ENCODE data around the gene INSYN2B. TPM values are rescaled to one million over a fixed set of nuclear protein-coding genes. Genes with fewer than 3 reads are reported as not detected.

INSYN2B gene
- total RNA-seq, 1 donor from 2014 or later = 0.12 TPM

DNA sequence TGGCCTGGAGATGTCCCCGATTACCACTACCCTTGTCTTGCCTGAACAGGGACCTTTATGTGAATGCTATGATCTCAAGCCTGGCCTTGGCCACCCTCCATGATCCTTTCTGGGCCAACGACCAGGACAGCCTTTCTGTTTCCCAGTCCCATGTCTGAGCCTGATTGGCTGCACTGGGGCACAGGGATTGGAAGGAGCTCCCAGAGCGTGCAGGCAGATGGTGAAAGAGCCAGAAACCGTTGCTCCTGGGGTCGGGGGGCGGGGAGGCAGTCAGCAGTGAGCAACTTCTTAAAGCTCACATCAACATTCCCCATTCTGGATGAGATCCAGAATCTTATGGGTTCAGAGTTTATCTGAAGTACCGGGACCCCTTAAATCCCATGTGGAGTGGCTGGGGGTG, 84.4 kb downstream of the INSYN2B start:
- DNase-seq (ENCODE audit: low spot score, unreplicated experiment) = no peak
- no peaks in the 10 kb centered on the region for H3K36me3 Mint-ChIP-seq (ENCODE audit: insufficient read depth)
- H3K4me3 Mint-ChIP-seq (ENCODE audit: low read depth) = no peak overlapping the region
- peaks cover 41% of the 10 kb centered on the region for H3K27me3 Mint-ChIP-seq
- no peaks in the 10 kb centered on the region for H3K4me1 Mint-ChIP-seq (ENCODE audit: low read depth)
- H3K9me3 Mint-ChIP-seq (ENCODE audit: low read depth) = no peaks in the 10 kb centered on the region
- TF ChIP-seq, protein P1, sequence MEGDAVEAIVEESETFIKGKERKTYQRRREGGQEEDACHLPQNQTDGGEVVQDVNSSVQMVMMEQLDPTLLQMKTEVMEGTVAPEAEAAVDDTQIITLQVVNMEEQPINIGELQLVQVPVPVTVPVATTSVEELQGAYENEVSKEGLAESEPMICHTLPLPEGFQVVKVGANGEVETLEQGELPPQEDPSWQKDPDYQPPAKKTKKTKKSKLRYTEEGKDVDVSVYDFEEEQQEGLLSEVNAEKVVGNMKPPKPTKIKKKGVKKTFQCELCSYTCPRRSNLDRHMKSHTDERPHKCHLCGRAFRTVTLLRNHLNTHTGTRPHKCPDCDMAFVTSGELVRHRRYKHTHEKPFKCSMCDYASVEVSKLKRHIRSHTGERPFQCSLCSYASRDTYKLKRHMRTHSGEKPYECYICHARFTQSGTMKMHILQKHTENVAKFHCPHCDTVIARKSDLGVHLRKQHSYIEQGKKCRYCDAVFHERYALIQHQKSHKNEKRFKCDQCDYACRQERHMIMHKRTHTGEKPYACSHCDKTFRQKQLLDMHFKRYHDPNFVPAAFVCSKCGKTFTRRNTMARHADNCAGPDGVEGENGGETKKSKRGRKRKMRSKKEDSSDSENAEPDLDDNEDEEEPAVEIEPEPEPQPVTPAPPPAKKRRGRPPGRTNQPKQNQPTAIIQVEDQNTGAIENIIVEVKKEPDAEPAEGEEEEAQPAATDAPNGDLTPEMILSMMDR (IDR thresholded peaks at IDR 0.05; ENCODE audit: unreplicated experiment) = no peak
- no peak overlapping the region for H3K27ac Mint-ChIP-seq

DNA sequence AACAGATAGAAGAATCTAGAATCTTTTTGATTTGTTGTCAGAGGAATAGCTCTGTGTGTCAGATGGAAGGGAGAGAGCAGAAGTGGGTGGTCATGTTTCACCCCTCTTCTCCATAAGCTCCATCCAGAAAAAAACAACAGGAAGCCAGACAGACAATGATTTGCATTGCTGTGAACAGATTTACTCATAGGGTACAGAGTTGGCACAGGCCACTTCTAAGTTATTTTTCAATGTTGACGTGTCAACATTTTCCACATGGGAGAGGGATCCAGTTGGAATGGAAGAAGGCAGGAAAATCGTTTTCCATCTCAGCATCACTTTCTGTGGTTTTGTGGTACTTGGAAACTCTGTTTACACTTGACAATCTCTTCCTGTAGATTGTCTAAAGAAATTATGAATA, 86.7 kb downstream of the INSYN2B start:
- Mint-ChIP-seq H3K4me1 (ENCODE audit: low read depth) (no peaks in the 10 kb centered on the region), H3K9me3 (ENCODE audit: low read depth) (no peaks in the 10 kb centered on the region), H3K27me3 (peaks cover 33% of the 10 kb centered on the region), H3K4me3 (ENCODE audit: low read depth) (no peak overlapping the region), H3K36me3 (ENCODE audit: insufficient read depth) (no peaks in the 10 kb centered on the region), H3K27ac (no peak overlapping the region)
- TF ChIP-seq, protein P1 (IDR thresholded peaks at IDR 0.05; ENCODE audit: unreplicated experiment) = no peak
- DNase-seq (ENCODE audit: low spot score, unreplicated experiment) = no peak

DNA sequence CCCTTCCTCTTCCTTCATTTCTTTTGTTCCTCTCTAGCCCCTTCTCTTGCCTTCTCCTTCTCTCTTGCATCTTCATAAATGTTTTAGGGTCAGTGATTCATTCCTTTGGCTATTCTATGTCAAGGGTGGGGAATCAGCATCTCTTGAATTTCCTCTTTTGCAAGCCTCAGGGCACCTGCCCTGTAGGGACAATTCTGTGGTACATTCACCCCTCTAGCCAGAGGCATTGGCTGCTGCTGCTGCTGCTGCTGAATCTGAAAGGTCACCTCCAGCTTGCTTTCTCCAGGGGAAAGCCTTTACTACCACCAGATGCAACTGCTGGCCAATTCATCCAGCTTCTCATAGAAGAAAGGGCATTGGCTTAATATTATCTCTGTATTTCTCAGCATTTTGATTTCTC, 87.3 kb downstream of the INSYN2B start:
- H3K4me3 Mint-ChIP-seq (ENCODE audit: low read depth) = no peak overlapping the region
- no peaks in the 10 kb centered on the region for H3K9me3 Mint-ChIP-seq (ENCODE audit: low read depth)
- H3K27me3 Mint-ChIP-seq = peaks cover 30% of the 10 kb centered on the region
- H3K4me1 Mint-ChIP-seq (ENCODE audit: low read depth) = no peaks in the 10 kb centered on the region
- H3K36me3 Mint-ChIP-seq (ENCODE audit: insufficient read depth) = no peaks in the 10 kb centered on the region
- DNase-seq (ENCODE audit: low spot score, unreplicated experiment) = no peak
- no peak overlapping the region for H3K27ac Mint-ChIP-seq
- TF ChIP-seq, protein P1 (IDR thresholded peaks at IDR 0.05; ENCODE audit: unreplicated experiment) = no peak

DNA sequence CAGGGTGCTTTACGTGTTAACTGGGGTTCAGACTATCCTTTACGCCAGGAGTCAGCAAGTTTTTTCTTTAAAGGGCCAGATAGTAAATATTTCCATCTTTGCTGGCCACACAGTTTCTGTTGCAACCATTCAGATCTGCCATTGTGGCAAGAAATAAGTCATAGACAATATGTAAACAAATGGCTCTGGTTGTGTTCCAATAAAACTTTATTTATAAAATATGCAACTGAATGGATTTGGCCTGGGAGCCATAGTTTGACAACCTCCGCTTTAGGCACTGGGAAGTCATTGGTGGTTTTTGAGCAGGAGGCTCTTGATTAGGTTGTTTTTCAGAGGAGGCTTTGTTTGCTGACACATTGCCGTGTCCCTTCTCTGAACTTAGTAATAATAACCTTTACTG, 90.7 kb downstream of the INSYN2B start:
- TF ChIP-seq, protein P1 (IDR thresholded peaks at IDR 0.05; ENCODE audit: unreplicated experiment) = no peak
- no peak overlapping the region for H3K4me3 Mint-ChIP-seq (ENCODE audit: low read depth)
- H3K9me3 Mint-ChIP-seq (ENCODE audit: low read depth) = no peaks in the 10 kb centered on the region
- H3K4me1 Mint-ChIP-seq (ENCODE audit: low read depth) = no peaks in the 10 kb centered on the region
- peaks cover 18% of the 10 kb centered on the region for H3K27me3 Mint-ChIP-seq
- no peaks in the 10 kb centered on the region for H3K36me3 Mint-ChIP-seq (ENCODE audit: insufficient read depth)
- no peak for DNase-seq (ENCODE audit: low spot score, unreplicated experiment)
- no peak overlapping the region for H3K27ac Mint-ChIP-seq

DNA sequence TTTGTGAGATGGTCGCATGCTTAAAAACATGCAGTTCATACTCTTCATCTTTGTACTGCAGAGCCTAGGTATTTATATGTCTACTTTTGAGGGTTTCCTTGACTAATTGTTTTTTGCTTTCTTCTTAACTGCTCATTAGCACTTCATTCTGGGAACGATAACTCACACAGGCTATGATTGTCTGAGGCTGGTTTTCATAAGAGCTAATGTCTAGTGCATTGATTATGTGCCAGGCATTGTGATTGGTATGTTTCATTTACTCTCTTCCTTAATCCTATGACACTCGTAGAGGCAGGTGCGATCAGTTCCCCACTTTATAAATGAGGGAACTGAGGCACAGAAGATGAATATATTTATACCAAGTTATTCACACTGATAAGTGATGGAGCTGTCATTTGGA, 93.6 kb downstream of the INSYN2B start:
- DNase-seq (ENCODE audit: low spot score, unreplicated experiment) = no peak
- no peaks in the 10 kb centered on the region for H3K36me3 Mint-ChIP-seq (ENCODE audit: insufficient read depth)
- H3K4me1 Mint-ChIP-seq (ENCODE audit: low read depth) = peaks cover 2% of the 10 kb centered on the region
- TF ChIP-seq, protein P1 (IDR thresholded peaks at IDR 0.05; ENCODE audit: unreplicated experiment) = no peak
- no peak overlapping the region for H3K27ac Mint-ChIP-seq
- peaks cover 14% of the 10 kb centered on the region for H3K27me3 Mint-ChIP-seq
- H3K4me3 Mint-ChIP-seq (ENCODE audit: low read depth) = no peak overlapping the region
- H3K9me3 Mint-ChIP-seq (ENCODE audit: low read depth) = no peaks in the 10 kb centered on the region

All from progenitor cell of endocrine pancreas (in vitro differentiated cells).